Karpas-422 (cell line): ENCODE data around the gene GATA1. TPM values are rescaled to one million over a fixed set of nuclear protein-coding genes. Genes with fewer than 3 reads are reported as not detected.

Experiments
- DNase-seq: peaks from one replicate; pipeline ENCODE4 v3.0.0-alpha.2; 2015
- H2AFZ ChIP-seq: fragments of 200-600 bp; sonication (generic); 2 replicates; pipeline ENCODE4 v1.6.1; 2014; ENCODE audit warnings: antibody characterized with exemption, low read length, mixed read lengths
- H3K27ac ChIP-seq: fragments of 200-600 bp; sonication (generic); 2 replicates; pipeline ENCODE4 v1.5.1; 2014; ENCODE audit warnings: mild to moderate bottlenecking, low read length, moderate library complexity
- H3K27me3 ChIP-seq: fragments of 200-600 bp; sonication (generic); 2 replicates; pipeline ENCODE4 v1.6.1; 2014; ENCODE audit warnings: low read length, mixed read lengths
- H3K36me3 ChIP-seq: fragments of 200-600 bp; sonication (generic); 2 replicates; pipeline ENCODE4 v1.6.1; 2014; ENCODE audit warnings: low read length, mixed read lengths; ENCODE audit not compliant: insufficient read depth
- H3K4me1 ChIP-seq: fragments of 200-600 bp; sonication (generic); 2 replicates; pipeline ENCODE4 v1.6.1; 2014; ENCODE audit warnings: mild to moderate bottlenecking, low read length, mixed read lengths
- H3K4me2 ChIP-seq: fragments of 200-600 bp; sonication (generic); 2 replicates; pipeline ENCODE4 v1.6.1; 2014; ENCODE audit warnings: low read length, low read depth, mild to moderate bottlenecking; ENCODE audit not compliant: poor library complexity, severe bottlenecking
- H3K4me3 ChIP-seq: fragments of 200-600 bp; sonication (generic); 2 replicates; pipeline ENCODE4 v1.5.1; 2014; ENCODE audit warnings: mild to moderate bottlenecking, antibody characterized with exemption, low read length, mixed read lengths
- H3K79me2 ChIP-seq: fragments of 200-600 bp; sonication (generic); 2 replicates; pipeline ENCODE4 v1.6.1; 2014; ENCODE audit warnings: mild to moderate bottlenecking, low read length, mixed read lengths
- H3K9ac ChIP-seq: fragments of 200-600 bp; sonication (generic); 2 replicates; pipeline ENCODE4 v1.6.0; 2014; ENCODE audit warnings: low read length
- H3K9me2 ChIP-seq: fragments of 200-600 bp; sonication (generic), shearing (Covaris generic); replicated peaks from 2 replicates; pipeline ENCODE4 v1.6.0; 2014; ENCODE audit warnings: mild to moderate bottlenecking, low read length, moderate library complexity; ENCODE audit not compliant: insufficient read depth
- H3K9me3 ChIP-seq: fragments of 300-700, 200-600 bp; sonication (generic); 2 replicates; pipeline ENCODE4 v1.6.1; 2014; ENCODE audit warnings: low read length, mixed read lengths
- H4K20me1 ChIP-seq: fragments of 200-600 bp; sonication (generic); 2 replicates; pipeline ENCODE4 v1.6.1; 2014; ENCODE audit warnings: mild to moderate bottlenecking, antibody characterized with exemption, low read length, low read depth; ENCODE audit not compliant: insufficient read depth
- total RNA-seq: library from RNA; depleted of rRNA; stranded (reverse); fragments of >200 nt; shearing (Covaris generic); gene quantifications from 2 replicates; pipeline ENCODE4 v1.2.3, GENCODE V29; 2014; ENCODE audit warnings: low replicate concordance; rRNA removed

The GATA1 gene
- not detected in 2 replicates for total RNA-seq

- Histone ChIP-seq H4K20me1 (no peaks in the 10 kb centered on the region), H3K36me3 (no peaks in the 10 kb centered on the region), H3K9me3 (no peaks in the 10 kb centered on the region), H3K27ac (no peak within 1 kb of the TSS), H3K27me3 (no peaks in the 10 kb centered on the region), H2AFZ (no peak within 1 kb of the TSS), H3K4me3 (no peak within 1 kb of the TSS), H3K79me2 (no peaks in the 10 kb centered on the region), H3K4me1 (no peaks in the 10 kb centered on the region), H3K4me2 (no peak within 1 kb of the TSS), H3K9ac (no peak within 1 kb of the TSS), H3K9me2 (no peaks in the 10 kb centered on the region)
- no peak for DNase-seq
Measured at GRCh38 chrX:48786341-48786800, at the start of gene GATA1. Gene GATA1, plus strand, starts transcription at chrX:48786590. Its CDS starts 4,520 bp downstream, at chrX:48791110.

- H3K9me2 ChIP-seq = no peaks in the 10 kb centered on the region
- H3K36me3 ChIP-seq = no peaks in the 10 kb centered on the region
- no peak overlapping the region; the same call in 1 of the 2 replicates for H3K27ac ChIP-seq
- H3K9ac ChIP-seq = peak overlapping the region; percentile 69
- H4K20me1 ChIP-seq = no peaks in the 10 kb centered on the region
- no peak for DNase-seq
- H3K79me2 ChIP-seq = peaks cover 5% of the 10 kb centered on the region; the same call in 1 of the 2 replicates
- H3K4me3 ChIP-seq = peak overlapping the region; percentile 69
- H3K4me2 ChIP-seq = peak overlapping the region; percentile 70
- H3K9me3 ChIP-seq = no peaks in the 10 kb centered on the region
- 0 out of 2 replicates have a peak overlapping the region, but pooled peaks have one; percentile 43 for H2AFZ ChIP-seq
- no peaks in the 10 kb centered on the region for H3K27me3 ChIP-seq
- peaks cover 17% of the 10 kb centered on the region for H3K4me1 ChIP-seq
Measured at GRCh38 chrX:48736878-48737212, 49.5 kb upstream of the GATA1 start.

- H3K4me3 ChIP-seq = peak overlapping the region; percentile 70
- peak overlapping the region; percentile 78 for H3K9ac ChIP-seq
- H3K9me2 ChIP-seq = no peaks in the 10 kb centered on the region
- no peaks in the 10 kb centered on the region for H3K36me3 ChIP-seq
- H2AFZ ChIP-seq = 0 out of 2 replicates have a peak overlapping the region, but pooled peaks have one; percentile 54
- peak overlapping the region; percentile 71 for H3K4me2 ChIP-seq
- no peaks in the 10 kb centered on the region for H3K27me3 ChIP-seq
- H3K27ac ChIP-seq = peak overlapping the region; percentile 75
- no peaks in the 10 kb centered on the region for H3K9me3 ChIP-seq
- H4K20me1 ChIP-seq = no peaks in the 10 kb centered on the region
- H3K79me2 ChIP-seq = peaks cover 5% of the 10 kb centered on the region; the same call in 1 of the 2 replicates
- H3K4me1 ChIP-seq = peaks cover 17% of the 10 kb centered on the region
- DNase-seq = peak; percentile 97
Measured at GRCh38 chrX:48737213-48737938, 49.0 kb upstream of the GATA1 start.

GRCh38 chrX:48737940-48738339 is 48.5 kb upstream of the GATA1 start:
- Histone ChIP-seq H4K20me1 (no peaks in the 10 kb centered on the region), H3K4me2 (peak overlapping the region; percentile 71), H3K79me2 (peaks cover 5% of the 10 kb centered on the region; the same call in 1 of the 2 replicates), H3K9me3 (no peaks in the 10 kb centered on the region), H3K9ac (peak overlapping the region; percentile 78), H3K9me2 (no peaks in the 10 kb centered on the region), H3K4me1 (peaks cover 17% of the 10 kb centered on the region), H2AFZ (peak overlapping the region; percentile 54; the same call in 1 of the 2 replicates), H3K36me3 (no peaks in the 10 kb centered on the region), H3K4me3 (peak overlapping the region; percentile 70), H3K27me3 (no peaks in the 10 kb centered on the region), H3K27ac (peak overlapping the region; percentile 75)
- no peak for DNase-seq

GRCh38 chrX:48741834-48742233 is 44.6 kb upstream of the GATA1 start:
- Histone ChIP-seq H2AFZ (no peak overlapping the region), H4K20me1 (no peaks in the 10 kb centered on the region), H3K9ac (no peak overlapping the region), H3K27ac (no peak overlapping the region), H3K9me3 (no peaks in the 10 kb centered on the region), H3K27me3 (no peaks in the 10 kb centered on the region), H3K4me1 (peaks cover 8% of the 10 kb centered on the region), H3K4me2 (no peak overlapping the region), H3K4me3 (no peak overlapping the region), H3K9me2 (no peaks in the 10 kb centered on the region), H3K79me2 (no peaks in the 10 kb centered on the region), H3K36me3 (no peaks in the 10 kb centered on the region)
- DNase-seq = no peak

- Histone ChIP-seq H4K20me1 (no peaks in the 10 kb centered on the region), H3K9me3 (no peaks in the 10 kb centered on the region), H3K27ac (no peak overlapping the region), H3K4me1 (no peaks in the 10 kb centered on the region), H3K36me3 (no peaks in the 10 kb centered on the region), H3K27me3 (no peaks in the 10 kb centered on the region), H2AFZ (no peak overlapping the region), H3K9me2 (no peaks in the 10 kb centered on the region), H3K4me3 (no peak overlapping the region), H3K9ac (no peak overlapping the region), H3K79me2 (no peaks in the 10 kb centered on the region), H3K4me2 (no peak overlapping the region)
- no peak for DNase-seq
Measured at GRCh38 chrX:48745222-48745621, 41.2 kb upstream of the GATA1 start.

- Histone ChIP-seq H3K9me3 (no peaks in the 10 kb centered on the region), H3K9ac (no peak overlapping the region), H3K4me2 (no peak overlapping the region), H2AFZ (no peak overlapping the region), H3K79me2 (no peaks in the 10 kb centered on the region), H3K27me3 (no peaks in the 10 kb centered on the region), H3K36me3 (no peaks in the 10 kb centered on the region), H3K4me3 (no peak overlapping the region), H3K4me1 (no peaks in the 10 kb centered on the region), H3K9me2 (no peaks in the 10 kb centered on the region), H3K27ac (no peak overlapping the region), H4K20me1 (no peaks in the 10 kb centered on the region)
- no peak for DNase-seq
Measured at GRCh38 chrX:48747415-48748016, 38.9 kb upstream of the GATA1 start.

GRCh38 chrX:48749182-48749581 is 37.2 kb upstream of the GATA1 start:
- H3K9me2 ChIP-seq = no peaks in the 10 kb centered on the region
- H3K9me3 ChIP-seq = no peaks in the 10 kb centered on the region
- no peak overlapping the region for H3K27ac ChIP-seq
- no peak overlapping the region for H3K9ac ChIP-seq
- H3K79me2 ChIP-seq = no peaks in the 10 kb centered on the region
- DNase-seq = no peak
- no peaks in the 10 kb centered on the region for H3K4me1 ChIP-seq
- H4K20me1 ChIP-seq = no peaks in the 10 kb centered on the region
- no peak overlapping the region for H2AFZ ChIP-seq
- no peaks in the 10 kb centered on the region for H3K36me3 ChIP-seq
- no peak overlapping the region for H3K4me3 ChIP-seq
- no peaks in the 10 kb centered on the region for H3K27me3 ChIP-seq
- H3K4me2 ChIP-seq = no peak overlapping the region
